NCI-H1105 (cell line): ENCODE data around the gene ZNF503.

Experiments
- DNase-seq: peaks from one replicate; lab custom pipeline; 2025; lab: John Stamatoyannopoulos, UW

ZNF503 gene

GRCh38 chr10:75431180-75432111 lies 29.9 kb upstream of the ZNF503 start, which contains the start of gene LRMDA:
LRMDA (plus strand) TSS chr10:75431624.
- DNase-seq, result no peak

GRCh38 chr10:75430000-75430763 lies 28.6 kb upstream of the ZNF503 start:
- DNase-seq, result no peak

GRCh38 chr10:75429159-75429827 lies 27.7 kb upstream of the ZNF503 start:
- no peak for DNase-seq

- no peak for DNase-seq
These were observed 27.0 kb upstream of the ZNF503 start for GRCh38 chr10:75428434-75429158.

- no peak for DNase-seq
These were observed 26.4 kb upstream of the ZNF503 start for GRCh38 chr10:75427951-75428350.

GRCh38 chr10:75426880-75427279 lies 25.3 kb upstream of the ZNF503 start:
- no peak for DNase-seq

- no peak for DNase-seq
These were observed 23.9 kb upstream of the ZNF503 start for GRCh38 chr10:75425291-75426079.

GRCh38 chr10:75424571-75424970 lies 23.0 kb upstream of the ZNF503 start:
- DNase-seq, result no peak

GRCh38 chr10:75422913-75423312 lies 21.3 kb upstream of the ZNF503 start:
- no peak for DNase-seq

- no peak for DNase-seq
These were observed 17.1 kb upstream of the ZNF503 start for GRCh38 chr10:75418712-75419111.

- DNase-seq, result no peak
These were observed 16.7 kb upstream of the ZNF503 start for GRCh38 chr10:75418293-75418692.

GRCh38 chr10:75417522-75417927 lies 16.0 kb upstream of the ZNF503 start:
- peak; percentile 62 for DNase-seq

- DNase-seq, result no peak
These were observed 13.0 kb upstream of the ZNF503 start for GRCh38 chr10:75414527-75414926.

GRCh38 chr10:75410132-75411005 lies 8.8 kb upstream of the ZNF503 start:
- no peak for DNase-seq

GRCh38 chr10:75408911-75409885 lies 7.6 kb upstream of the ZNF503 start:
- peak; percentile 65 for DNase-seq

- DNase-seq, result no peak
These were observed 6.9 kb upstream of the ZNF503 start for GRCh38 chr10:75408509-75408875.

GRCh38 chr10:75407713-75408508 lies 6.3 kb upstream of the ZNF503 start:
- DNase-seq, result no peak

- DNase-seq, result no peak
These were observed 5.7 kb upstream of the ZNF503 start for GRCh38 chr10:75407224-75407712.
